ENCODE data around the gene SZT2.

DNA sequence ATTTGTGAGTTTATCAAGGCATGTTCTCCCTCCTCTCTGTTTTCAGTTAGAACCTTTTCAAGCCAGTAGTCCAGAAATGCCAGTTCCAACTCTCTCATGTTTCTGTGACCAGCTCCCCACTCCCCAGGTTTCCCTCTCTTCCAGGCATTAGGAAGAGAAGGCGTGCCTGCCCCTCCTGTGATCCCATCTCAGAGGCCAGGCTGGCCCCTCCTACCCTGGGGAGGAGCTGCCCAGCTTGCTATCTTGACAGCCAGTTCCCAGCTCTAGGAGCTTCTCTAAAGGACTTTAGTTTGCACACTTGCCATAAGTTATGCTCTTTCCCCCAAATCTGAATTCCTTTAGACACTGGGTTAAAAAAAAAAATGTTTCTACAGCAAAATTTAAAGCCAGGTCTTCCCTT is 55.1 kb downstream of the SZT2 start:
- TF ChIP-seq, protein P1, sequence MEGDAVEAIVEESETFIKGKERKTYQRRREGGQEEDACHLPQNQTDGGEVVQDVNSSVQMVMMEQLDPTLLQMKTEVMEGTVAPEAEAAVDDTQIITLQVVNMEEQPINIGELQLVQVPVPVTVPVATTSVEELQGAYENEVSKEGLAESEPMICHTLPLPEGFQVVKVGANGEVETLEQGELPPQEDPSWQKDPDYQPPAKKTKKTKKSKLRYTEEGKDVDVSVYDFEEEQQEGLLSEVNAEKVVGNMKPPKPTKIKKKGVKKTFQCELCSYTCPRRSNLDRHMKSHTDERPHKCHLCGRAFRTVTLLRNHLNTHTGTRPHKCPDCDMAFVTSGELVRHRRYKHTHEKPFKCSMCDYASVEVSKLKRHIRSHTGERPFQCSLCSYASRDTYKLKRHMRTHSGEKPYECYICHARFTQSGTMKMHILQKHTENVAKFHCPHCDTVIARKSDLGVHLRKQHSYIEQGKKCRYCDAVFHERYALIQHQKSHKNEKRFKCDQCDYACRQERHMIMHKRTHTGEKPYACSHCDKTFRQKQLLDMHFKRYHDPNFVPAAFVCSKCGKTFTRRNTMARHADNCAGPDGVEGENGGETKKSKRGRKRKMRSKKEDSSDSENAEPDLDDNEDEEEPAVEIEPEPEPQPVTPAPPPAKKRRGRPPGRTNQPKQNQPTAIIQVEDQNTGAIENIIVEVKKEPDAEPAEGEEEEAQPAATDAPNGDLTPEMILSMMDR (conservative IDR thresholded peaks at IDR 0.05 in 1 of 2, IDR thresholded peaks at IDR 0.05 in 1 of 2; ENCODE audit: extremely low read depth in 1 of 2, insufficient read depth in 1 of 2, low read depth in 1 of 2, low read length in 2 of 2) = no peak
- TF ChIP-seq EZH2 (IDR thresholded peaks at IDR 0.05; ENCODE audit: borderline replicate concordance, low read length) = no peak

All from mammary epithelial cell (primary cell).